Natural killer cell (primary cell): ENCODE measurements around the gene PUSL1. TPM values are rescaled to one million over a fixed set of nuclear protein-coding genes. Genes with fewer than 3 reads are reported as not detected.

Experiments used
- ATAC-seq, 3 donors: fragments of 150-1000 bp in 2 of 3; fragments of 200-7000 bp in 1 of 3; cut with Tn5 transposase; 1 replicate in 1 of 3; 2 replicates in 2 of 3; pipeline ENCODE4 v1.10.0; 2021; ENCODE audit warnings: mild to moderate bottlenecking in 2 of 3, moderate library complexity in 2 of 3
- DNase-seq, 2 donors: peaks; one replicate each; pipeline versions ENCODE4 v3.0.0 to v3.0.0-alpha.2; 2013 to 2021; ENCODE audit warnings: mixed read lengths in 1 of 2
- H3K27ac ChIP-seq: one replicate; pipeline ENCODE4 v1.5.1; 2013; ENCODE audit warnings: mild to moderate bottlenecking, low read length
- H3K27me3 ChIP-seq: one replicate; pipeline ENCODE4 v1.6.1; 2013; ENCODE audit warnings: low read length; ENCODE audit not compliant: control insufficient read depth, insufficient read depth
- H3K36me3 ChIP-seq: one replicate; pipeline ENCODE4 v1.6.1; 2013; ENCODE audit warnings: low read length; ENCODE audit not compliant: control insufficient read depth, insufficient read depth
- H3K4me1 ChIP-seq: one replicate; pipeline ENCODE4 v1.6.1; 2013; ENCODE audit warnings: low read length; ENCODE audit not compliant: control insufficient read depth, insufficient read depth
- H3K4me3 ChIP-seq: one replicate; pipeline ENCODE4 v1.5.1; 2013; ENCODE audit warnings: low read length
- H3K9me3 ChIP-seq: one replicate; pipeline ENCODE4 v1.6.1; 2013; ENCODE audit warnings: low read length; ENCODE audit not compliant: control insufficient read depth, insufficient read depth
- H3K27ac Mint-ChIP-seq, 2 donors: one replicate each; pipeline ENCODE4 v1.8.0; 2022; ENCODE audit warnings: mild to moderate bottlenecking in 2 of 2, mixed read lengths in 2 of 2, moderate library complexity in 1 of 2
- H3K27me3 Mint-ChIP-seq, 2 donors: one replicate each; pipeline ENCODE4 v1.8.0; 2022; ENCODE audit warnings: low read depth in 2 of 2, mixed read lengths in 2 of 2
- H3K36me3 Mint-ChIP-seq: one replicate; pipeline ENCODE4 v1.8.0; 2022; ENCODE audit warnings: mixed read lengths
- H3K4me1 Mint-ChIP-seq, 2 donors: one replicate each; pipeline ENCODE4 v1.8.0; 2022; ENCODE audit warnings: mixed read lengths in 2 of 2
- H3K4me3 Mint-ChIP-seq: one replicate; pipeline ENCODE4 v1.8.0; 2022; ENCODE audit warnings: mild to moderate bottlenecking, moderate library complexity, mixed read lengths
- H3K9me3 Mint-ChIP-seq, 2 donors: one replicate each; pipeline ENCODE4 v1.8.0; 2022; ENCODE audit warnings: mixed read lengths in 2 of 2
- CTCF ChIP-seq: fragments of 200-600 bp; IDR thresholded peaks from one replicate; pipeline ENCODE4 v1.8.0; 2022; ENCODE audit warnings: antibody characterized with exemption
- WGBS: methylation state at CpG from one replicate; pipeline ENCODE4 v1.1.7; 2013; ENCODE audit warnings: missing lambda C conversion rate; ENCODE audit not compliant: insufficient coverage; 5-methylcytosine and 5-hydroxymethylcytosine counted together
- intact Hi-C: fragments of 100-400 bp; cut with micrococcal nuclease; formaldehyde crosslinking; loops from one replicate; pipeline ENCODE4 v1.14.2; 2022
- total RNA-seq, 4 donors: library from RNA; stranded (reverse); fragments of 120-200 nt in 1 of 4; gene quantifications; one replicate each; pipeline versions ENCODE4 v1.2.3 to v1.2.4, GENCODE V29; 2013 to 2022

PUSL1 gene
- total RNA-seq, 3 donors from 2014 or later (not counting 1 experiment from before 2014, with no cell fraction given), result 11.1 to 13.0 (median 12.9) TPM

DNA sequence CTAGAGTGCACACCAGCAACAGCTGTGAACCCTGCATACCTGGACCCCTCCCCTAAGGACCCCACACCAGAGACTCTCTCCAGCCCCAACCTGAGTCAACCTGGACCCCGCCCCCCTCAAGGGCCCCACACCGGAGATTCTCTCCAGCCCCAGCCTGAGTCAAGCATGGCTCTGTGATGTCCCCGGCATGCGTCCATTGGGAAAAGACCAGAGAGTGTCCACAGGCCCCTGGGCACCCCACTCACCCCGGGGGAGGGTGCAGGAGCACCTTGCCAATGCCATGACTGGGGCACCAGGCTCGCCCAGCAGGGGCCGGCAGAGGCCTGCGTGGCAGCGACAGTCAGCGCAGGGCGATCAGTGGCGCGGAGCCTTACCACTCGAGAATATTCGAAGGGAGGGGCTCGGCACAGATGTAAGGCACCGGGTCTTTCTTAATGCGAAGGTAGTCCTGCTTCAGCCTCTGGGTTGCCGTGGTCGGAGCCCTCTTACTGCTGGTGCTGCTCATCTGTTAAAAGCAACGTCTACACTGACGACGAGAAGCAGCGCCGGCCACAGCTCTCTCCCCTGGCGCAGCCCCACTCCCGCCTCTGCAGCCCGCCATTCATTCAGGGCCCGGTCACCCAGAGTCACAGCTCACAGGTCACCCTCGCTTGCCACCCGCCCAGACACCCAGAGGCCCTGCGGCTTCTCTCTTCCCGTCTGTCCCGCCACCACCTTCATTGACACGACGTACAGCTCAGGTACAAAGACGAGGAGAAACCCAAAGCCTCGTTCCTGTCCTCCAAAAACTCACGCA lies 40.7 kb upstream of the PUSL1 start:
- WGBS, result 97% methylated on average over 39 of the region's 39 CpGs
- Histone ChIP-seq H3K4me1 (peaks cover 28% of the 10 kb centered on the region), H3K36me3 (peaks cover 15% of the 10 kb centered on the region), H3K4me3 (no peak overlapping the region), H3K27ac (no peak overlapping the region), H3K27me3 (no peaks in the 10 kb centered on the region), H3K9me3 (no peaks in the 10 kb centered on the region)
- intact Hi-C loops, result no loop called here
- Mint-ChIP-seq H3K27ac (peak overlapping the region in 1 of 2 donors; percentile 36), H3K4me1 (peaks cover 25 to 44% of the 10 kb centered on the region in 2 donors), H3K36me3 (no peaks in the 10 kb centered on the region), H3K27me3 (no peaks in the 10 kb centered on the region), H3K4me3 (no peak overlapping the region), H3K9me3 (no peaks in the 10 kb centered on the region)
- DNase-seq, result no peak
- no peak for TF ChIP-seq CTCF
- ATAC-seq, result no peak

- no peaks in the 10 kb centered on the region for H3K27me3 ChIP-seq
- no peak overlapping the region for H3K4me3 ChIP-seq
- DNase-seq, result no peak
- H3K4me3 Mint-ChIP-seq, result no peak overlapping the region
- H3K4me1 Mint-ChIP-seq, result peaks cover 28 to 49% of the 10 kb centered on the region in 2 donors
- no peaks in the 10 kb centered on the region for H3K36me3 Mint-ChIP-seq
- no peaks in the 10 kb centered on the region for H3K9me3 Mint-ChIP-seq
- no peak for TF ChIP-seq CTCF
- no peaks in the 10 kb centered on the region for H3K27me3 Mint-ChIP-seq
- ATAC-seq, result no peak
- intact Hi-C loops, result no loop called here
- H3K27ac Mint-ChIP-seq, result peak overlapping the region in 1 of 2 donors; percentile 36
- no peak overlapping the region for H3K27ac ChIP-seq
- WGBS, result 96% methylated on average over 13 of the region's 13 CpGs
- H3K36me3 ChIP-seq, result peaks cover 11% of the 10 kb centered on the region
- peaks cover 33% of the 10 kb centered on the region for H3K4me1 ChIP-seq
- H3K9me3 ChIP-seq, result no peaks in the 10 kb centered on the region
These were observed 40.1 kb upstream of the PUSL1 start for GRCh38 chr1:1268284-1268682.

- intact Hi-C loops, result loop anchor here (5.0 kb wide), 2 partner anchors 36 to 154 kb away; partner anchors contain the start of genes ACAP3, C1orf159 and PUSL1
- no peak for ATAC-seq
These were observed 37.6 kb upstream of the PUSL1 start for GRCh38 chr1:1270813-1271212.

More at GRCh38 chr1:1270813-1271212, 37.6 kb upstream of the PUSL1 start:
- Histone ChIP-seq H3K27me3 (no peaks in the 10 kb centered on the region), H3K36me3 (peaks cover 7% of the 10 kb centered on the region), H3K4me1 (peaks cover 42% of the 10 kb centered on the region), H3K9me3 (no peaks in the 10 kb centered on the region), H3K27ac (no peak overlapping the region), H3K4me3 (no peak overlapping the region)
- no peaks in the 10 kb centered on the region for H3K27me3 Mint-ChIP-seq
- 91% methylated on average over 7 of the region's 7 CpGs for WGBS
- TF ChIP-seq CTCF, result no peak
- no peaks in the 10 kb centered on the region for H3K36me3 Mint-ChIP-seq
- H3K4me3 Mint-ChIP-seq, result peak overlapping the region; percentile 84
- peak overlapping the region; percentile 51 to 58 for H3K27ac Mint-ChIP-seq
- H3K9me3 Mint-ChIP-seq, result no peaks in the 10 kb centered on the region
- DNase-seq, result no peak
- H3K4me1 Mint-ChIP-seq, result peaks cover 28 to 49% of the 10 kb centered on the region in 2 donors
